OCI-M2 (cell line): ENCODE measurements around the gene KDM8.
"Not testable (repeated sequence)": the region's sequence is repeated elsewhere in the genome, so short reads cannot be mapped to it uniquely, and the experiment has no call there.

Experiments used
- DNase-seq: peaks from one replicate; lab custom pipeline; 2025; ENCODE audit not compliant: unreplicated experiment; lab: John Stamatoyannopoulos, UW

The KDM8 gene

DNA sequence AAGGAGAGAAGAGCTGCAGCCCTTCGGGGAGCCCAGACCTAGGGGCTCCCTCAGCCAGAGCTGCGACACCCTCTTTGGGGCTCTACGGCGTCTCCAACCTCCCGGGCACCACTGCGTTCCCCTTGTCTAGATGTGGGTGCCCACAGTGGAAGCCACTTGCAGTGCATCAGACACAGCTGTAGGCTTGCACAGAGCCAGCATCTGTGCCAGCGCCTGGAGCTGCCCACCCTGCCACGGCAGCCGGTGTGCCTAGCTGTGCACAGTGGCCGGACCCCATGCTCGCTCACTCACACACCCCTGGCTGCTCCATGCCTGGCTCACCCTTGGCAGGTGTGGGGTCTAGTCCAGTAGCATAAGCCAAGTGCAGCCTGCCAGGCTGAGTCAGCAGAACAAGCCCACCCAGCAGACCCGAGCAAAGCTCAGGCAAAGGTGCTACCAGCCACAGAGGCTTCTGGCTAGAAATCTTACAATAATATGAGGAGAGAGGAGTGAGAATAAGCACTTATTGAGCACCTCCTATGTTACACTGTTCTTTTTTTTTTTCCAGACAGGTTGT lies 12.9 kb upstream of the KDM8 start:
- DNase-seq = no peak

DNA sequence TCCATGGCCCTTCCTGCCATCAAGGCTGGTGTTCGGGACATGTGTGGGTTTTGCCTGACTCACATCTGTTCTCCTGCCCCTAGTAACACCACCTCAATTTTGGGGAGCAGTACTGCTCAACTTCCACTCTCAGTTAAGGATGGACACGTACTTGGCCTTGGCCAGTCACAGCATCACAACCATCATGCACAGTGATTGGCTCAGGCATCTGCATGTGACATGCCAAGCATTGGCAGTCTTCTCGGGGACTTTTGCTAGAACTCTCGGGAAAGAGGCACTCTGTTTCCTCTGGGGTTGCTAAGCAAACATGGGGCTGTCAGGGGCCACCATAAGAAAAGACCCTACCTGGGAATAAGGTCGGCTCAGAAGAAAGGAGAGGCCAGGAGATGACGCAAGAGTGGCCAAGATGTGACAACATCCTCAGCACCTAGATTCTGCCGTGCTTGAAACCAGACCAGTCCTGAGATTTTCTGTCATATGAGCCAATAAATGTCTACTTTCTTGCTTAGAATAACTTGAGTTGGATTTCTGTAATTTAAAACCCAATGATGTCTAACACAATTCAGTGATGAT lies 11.9 kb upstream of the KDM8 start:
- DNase-seq = no peak

DNA sequence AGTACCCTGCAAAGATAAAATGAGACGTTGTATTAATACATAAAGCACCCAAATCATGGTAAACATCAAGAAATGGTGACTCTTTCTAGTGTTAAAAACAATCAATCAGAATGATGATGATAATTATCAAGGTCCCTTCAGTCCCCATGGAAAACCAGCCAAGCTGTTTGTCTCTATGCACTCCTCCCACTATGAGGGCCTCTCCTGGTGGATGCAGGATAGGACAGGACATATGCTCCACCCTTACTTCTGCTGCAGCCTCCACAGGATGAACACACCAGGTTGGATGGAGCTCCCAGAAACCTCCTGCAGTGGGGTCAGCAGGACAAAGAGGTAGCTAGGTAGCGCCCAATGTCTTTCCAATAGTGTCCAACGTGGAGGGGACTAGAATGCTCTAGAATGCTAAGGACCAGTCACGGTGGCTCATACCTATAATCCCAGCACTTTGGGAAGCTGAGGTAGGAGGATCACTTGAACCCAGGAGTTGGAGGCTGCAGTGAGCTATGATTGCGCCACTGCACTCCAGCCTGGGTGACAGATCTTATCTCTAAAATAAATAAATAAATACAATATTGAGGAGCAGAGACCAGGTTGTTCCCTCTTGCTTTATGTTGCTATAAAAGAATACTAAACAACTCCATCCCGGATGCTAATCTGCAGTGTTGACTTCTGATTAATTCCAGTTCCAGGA lies 9.9 kb upstream of the KDM8 start:
- no peak for DNase-seq

DNA sequence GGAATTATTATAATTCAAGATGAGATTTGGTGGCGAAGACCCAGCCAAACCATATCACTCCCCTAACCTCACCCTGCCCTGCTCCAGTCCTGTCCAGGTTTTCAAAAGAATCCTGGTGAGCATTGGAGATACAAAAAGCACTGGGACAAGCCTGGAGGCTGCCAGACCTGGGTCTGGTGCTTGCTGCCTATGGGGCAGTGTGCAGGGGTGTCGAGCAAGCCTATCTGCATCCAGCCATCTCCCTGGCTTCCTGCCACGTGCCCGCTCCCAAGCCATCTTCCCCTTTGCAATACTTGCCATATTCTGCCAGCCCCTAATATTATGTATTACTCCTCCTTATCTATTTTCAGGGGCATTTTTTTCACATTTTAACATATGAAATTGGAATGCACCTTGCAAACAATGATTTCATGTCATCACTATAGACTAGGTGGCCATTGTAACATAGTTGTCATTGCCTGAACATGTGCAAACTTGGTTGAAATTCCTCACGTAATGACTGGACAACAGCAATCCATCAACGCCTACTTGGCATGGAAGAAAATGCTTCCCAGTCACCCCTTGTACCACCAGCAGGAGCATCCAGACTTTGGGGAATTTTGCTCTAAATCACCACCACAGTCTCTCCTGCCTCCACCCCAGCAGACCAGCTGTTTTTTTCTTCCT lies 8.1 kb upstream of the KDM8 start:
- no peak for DNase-seq

DNA sequence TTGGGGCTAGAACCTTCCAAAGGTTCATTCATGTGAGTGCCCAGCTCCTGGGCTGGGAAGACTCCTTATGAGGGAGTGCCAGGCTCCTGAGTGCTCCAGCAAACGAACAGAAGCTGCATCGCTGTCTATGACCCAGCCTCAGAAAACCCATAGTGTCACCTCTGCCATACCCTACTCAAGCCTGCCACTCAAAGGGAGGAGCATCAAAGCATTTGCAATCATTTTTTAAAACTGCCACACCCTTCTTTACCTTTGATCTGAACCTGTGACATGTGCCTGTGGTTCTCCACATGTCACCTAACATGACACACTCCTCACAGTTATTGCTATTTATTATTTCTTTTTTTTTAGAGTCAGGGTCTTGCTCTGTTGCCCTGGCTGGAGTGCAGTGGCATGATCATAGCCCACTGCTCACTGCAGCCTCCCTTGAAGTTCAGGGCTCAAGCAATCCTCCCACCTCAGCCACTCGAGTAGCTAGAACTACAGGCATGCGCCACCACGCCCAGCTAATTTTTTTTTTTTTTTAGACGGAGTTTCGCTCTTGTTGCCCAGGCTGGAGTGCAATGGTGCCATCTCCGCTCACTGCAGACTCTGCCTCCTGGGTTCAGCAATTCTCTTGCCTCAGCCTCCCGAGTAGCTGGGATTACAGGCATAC lies 7.3 kb upstream of the KDM8 start:
- no peak for DNase-seq

DNA sequence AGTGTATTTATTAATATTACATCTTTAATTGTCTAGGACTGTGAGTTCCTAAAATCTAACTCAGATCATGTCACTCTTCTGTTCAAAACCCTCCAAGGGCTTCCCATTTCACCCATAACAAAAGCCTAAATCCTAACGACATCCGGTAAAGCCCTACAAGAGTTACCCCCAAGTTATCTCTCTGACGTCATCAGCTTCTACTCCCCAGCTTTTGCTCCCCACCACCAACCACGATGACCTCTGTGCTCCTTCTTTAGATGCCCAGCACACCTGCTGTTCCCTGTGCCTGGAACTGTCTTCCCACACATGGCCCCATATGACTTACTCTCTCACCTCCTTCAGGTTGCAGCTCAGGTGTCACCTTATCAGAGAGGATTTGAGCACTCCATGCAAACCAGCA lies 6.3 kb upstream of the KDM8 start:
- no peak for DNase-seq

DNA sequence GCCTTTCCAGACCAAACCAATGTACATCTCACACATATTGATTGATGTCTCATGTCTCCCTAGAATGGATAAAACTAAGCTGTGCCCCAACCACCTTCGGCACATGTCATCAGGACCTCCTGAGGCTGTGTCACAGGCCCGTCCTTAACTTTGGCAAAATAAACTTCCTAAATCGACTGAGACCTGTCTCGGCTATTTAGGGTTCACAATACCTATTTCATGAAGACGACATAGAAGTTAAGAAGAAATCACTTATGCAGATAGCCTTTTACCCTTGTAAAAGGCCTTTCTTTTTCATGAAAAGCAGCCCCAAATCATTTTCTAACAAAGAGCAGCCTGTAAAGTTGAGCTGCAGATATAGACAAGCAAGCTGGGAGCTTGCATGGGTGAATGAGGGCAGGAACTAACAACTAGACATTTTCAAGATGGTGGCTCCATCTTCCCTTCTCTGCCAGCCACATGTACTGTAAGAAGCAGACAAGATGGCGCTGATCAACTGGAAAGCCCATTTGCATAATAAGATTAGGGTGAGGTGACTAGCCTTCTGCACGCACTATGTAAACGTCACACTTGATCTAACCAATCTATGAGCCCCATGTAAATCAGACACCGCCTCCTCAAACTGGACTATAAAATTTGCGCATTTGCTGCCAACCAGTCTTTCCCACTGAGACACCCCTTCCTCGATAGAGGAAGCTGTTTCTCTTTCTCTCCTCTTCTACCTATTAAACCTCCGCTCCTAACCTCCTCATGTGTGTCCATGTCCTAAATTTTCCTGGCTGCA lies 4.7 kb upstream of the KDM8 start:
- DNase-seq = no peak

DNA sequence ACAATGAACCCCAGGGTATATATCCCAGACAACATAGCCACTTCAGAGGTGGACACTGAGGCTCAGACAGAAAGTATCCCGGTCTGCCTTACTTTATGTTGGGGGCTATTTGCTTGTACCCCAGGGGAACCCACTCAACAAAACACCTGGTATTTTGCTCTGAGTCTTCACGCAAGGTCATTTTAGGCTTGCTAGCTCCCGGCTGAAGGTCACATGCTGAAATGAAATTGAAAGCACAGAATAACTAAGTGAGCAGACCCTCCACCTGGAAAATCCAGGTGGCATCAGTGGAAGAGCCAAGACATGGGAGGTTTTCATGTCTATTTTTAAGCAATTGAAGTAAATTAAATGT lies 4.1 kb upstream of the KDM8 start:
- no peak for DNase-seq

DNA sequence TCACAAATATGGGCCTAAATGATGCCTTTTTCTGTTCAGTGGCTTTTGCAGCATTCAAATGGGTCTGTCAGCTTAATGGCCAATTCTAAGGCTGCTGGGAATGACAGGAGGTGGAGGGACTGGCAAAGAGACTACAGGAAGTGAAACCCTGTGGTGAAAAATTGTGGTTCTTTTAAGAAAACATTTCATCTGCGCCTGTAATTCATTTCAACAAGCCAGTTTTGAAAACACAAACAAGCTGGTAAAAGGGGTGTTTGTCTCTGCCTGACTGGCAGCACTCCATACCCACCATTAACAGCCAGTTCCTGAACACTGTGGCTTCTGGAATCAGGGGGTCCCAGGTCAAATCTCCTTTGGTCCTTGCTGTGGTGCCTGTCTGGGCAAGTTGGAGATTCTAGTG lies 3.6 kb upstream of the KDM8 start:
- no peak for DNase-seq

DNA sequence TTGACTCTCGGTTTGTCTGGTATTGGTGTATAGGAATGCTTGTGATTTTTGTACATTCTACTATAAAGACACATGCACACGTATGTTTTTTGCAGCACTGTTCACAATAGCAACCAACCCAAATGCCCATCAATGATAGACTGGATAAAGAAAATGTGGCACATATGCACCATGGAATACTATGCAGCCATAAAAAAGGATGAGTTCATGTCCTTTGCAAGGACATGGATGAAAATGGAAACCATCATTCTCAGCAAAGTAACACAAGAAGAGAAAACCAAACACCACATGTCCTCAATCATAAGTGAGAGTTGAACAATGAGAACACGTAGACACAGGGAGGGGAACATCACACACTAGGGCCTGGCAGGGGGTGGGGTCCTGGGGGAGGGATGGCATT lies 2.4 kb upstream of the KDM8 start:
- DNase-seq = not testable (repeated sequence)

DNA sequence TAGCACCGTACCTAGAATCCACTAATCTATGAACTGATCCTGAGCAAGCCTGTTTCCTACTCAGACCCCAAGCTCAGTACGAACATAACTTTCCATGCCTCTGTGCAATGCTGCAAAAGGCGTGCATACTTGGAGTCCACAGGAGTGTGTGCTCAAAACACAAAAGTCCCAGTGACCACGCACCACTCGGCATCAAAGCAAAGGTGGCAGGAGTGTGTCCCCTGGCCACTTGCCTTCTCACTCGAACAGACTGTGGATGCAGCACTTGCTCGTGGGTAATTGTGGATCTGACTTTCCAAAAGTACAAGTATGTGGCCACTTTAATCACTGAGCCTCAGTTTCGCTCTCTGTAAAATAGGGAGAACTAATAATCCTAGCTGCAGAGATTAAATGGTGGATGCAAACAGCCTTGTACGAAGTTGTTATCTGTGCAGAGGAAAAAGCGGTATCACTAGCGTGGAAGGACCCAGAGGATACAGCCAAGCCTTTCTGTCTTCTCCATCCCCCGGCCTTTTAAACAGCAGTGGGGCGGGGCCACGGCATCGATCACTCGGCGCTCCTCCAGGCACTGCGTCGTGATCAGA lies 311 bp upstream of the KDM8 start:
- DNase-seq = no peak

DNA sequence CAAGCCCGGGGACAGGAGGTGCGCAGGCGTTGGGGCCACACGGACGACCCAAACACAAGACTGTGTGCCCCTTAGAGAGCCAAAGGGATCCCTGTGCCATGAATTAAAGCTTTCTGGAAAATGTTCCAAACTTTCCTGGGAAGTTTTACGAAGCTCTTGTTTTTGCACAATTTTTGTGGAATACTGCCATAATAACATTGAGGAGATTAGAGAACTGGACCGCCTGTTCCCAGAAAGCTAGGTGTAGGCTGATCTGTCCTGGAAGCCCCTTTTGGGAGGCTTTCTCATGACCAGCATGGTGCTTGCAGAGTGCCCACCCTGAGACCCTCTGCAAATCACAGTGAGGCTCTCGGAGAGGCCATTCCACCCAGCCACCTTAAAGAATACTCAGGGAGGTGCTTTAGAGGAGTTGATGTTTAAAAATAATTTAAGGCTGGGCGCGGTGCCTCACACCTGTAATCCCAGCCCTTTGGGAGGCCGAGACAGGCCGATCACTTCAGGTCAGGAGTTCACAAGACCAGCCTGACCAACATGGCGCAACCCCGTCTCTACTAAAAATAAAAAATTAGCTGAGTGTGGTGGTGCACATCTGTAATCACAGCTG lies 1.1 kb downstream of the KDM8 start:
- DNase-seq = no peak

DNA sequence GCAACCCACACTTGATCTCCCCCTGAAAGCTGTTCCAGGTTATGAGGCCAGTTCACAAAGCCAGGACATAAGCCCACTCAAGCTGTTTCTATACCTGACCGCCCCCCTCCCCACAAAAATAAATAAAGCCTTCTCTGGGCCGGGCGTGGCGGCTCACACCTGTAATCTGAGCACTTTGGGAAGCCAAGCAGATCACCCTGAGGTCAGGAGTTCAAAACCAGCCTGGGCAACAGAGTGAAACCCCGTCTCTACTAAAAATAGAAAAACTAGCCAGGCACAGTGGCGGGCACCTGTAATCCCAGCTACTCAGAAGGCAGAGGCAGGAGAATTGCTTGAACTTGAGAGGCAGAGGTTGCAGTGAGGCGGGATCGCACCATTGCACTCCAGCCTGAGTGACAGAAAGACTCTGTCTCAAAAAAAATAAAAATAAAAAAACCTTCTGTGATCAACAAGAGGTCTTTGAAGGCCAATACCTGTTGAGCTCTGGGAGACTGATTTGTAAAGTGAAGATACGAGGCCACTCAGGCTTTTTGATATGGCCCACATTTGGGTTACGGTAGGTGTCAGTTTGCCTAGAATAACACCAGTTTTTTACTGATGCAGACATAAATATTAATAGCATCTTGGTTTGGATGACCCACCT lies 2.2 kb downstream of the KDM8 start:
- no peak for DNase-seq

DNA sequence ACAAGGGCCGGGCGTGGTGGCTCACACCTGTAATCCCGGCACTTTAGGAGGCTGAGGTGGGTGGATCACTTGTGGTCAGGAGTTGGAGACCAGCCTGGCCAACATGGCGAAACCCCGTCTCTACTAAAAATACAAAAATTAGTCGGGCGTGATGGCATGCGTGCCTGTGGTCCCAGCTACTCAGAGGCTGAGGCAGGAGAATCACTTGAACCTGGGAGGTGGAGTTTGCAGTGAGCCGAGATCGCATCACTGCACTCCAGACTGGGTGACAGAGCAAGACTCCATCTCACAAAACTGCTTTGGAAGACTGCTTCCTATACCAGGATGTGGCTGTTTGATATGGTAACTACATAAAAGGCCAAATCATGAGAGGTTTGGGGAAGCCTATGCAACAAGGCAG lies 3.8 kb downstream of the KDM8 start:
- DNase-seq = not testable (repeated sequence)

DNA sequence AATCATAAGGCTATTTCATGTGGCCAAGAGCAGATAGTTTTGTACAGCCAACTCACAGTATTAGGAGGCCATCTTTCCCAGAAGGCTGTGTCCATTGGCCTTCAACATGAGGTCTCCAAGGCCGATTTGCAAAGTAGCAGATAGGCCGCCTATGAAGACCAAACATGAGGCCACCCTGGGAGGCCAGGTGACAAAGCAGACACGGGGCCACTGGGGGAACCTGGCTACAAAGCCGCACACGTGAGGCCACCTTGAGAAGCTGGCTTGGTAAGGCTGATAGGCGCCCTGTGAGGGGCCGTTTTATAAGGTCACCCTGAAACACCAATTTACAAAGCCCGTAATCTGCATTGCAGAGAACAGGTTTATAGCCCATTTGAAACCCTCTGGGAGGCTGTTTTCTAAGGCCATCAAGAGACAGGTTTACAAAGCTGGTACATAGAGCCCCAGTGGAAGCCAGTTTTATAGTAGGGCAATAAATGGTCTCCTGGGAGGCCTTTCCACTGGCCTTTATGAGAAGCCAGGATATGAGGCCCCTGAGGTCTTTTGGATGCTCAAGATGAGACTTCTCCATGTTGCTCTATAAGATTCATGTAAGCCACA lies 4.9 kb downstream of the KDM8 start:
- no peak for DNase-seq

DNA sequence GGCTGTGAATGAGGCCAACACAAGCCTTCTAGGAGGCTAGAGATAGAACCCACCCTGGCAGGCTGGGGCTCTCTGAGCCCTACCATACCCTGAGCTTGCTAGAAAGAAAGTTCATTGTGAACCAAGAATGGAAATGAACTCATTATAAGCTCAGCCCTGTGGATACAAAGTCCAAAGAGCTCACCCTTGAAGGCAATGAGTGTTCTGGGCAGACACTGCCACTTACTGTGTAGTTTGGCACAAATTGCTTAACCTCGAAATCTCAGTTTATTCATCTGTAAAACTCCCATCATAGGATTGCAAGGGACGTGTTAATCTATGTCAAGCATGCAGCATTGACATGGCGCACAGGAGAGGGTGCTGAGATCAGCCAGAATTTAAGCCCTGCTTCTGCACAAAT lies 5.5 kb downstream of the KDM8 start:
- no peak for DNase-seq

DNA sequence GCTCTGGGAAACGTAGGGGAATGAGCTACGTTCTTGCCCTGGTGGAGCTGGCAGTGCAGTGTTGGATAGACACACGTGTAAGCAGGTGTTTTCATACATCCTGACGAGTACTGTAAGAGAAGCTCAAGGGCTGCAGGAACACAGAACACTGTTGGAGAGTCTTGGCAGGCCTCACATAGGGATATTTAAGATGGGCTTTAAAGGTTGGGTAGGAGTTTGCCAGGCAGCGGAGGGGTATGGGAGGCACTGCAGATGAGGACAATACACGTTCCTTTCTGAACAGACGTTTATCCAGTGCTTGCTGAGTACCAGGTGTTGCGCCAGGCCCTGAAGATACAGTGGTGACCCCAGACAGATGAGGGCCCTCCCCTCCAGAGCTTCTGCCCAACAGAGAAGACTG lies 6.3 kb downstream of the KDM8 start:
- DNase-seq = no peak

DNA sequence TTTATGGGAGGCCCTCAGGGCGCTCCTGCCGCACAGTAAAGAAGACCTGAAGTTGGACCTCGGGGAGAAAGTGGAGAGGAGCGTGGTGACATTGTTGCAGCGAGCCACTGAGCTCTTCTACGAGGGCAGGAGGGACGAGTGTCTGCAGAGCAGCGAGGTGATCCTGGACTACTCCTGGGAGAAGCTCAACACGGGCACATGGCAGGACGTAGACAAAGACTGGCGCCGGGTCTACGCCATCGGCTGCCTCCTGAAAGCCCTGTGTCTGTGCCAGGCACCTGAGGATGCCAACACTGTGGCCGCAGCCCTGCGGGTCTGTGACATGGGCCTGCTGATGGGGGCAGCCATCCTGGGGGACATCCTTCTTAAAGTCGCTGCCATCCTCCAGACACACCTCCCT lies 6.8 kb downstream of the KDM8 start:
- DNase-seq = no peak

DNA sequence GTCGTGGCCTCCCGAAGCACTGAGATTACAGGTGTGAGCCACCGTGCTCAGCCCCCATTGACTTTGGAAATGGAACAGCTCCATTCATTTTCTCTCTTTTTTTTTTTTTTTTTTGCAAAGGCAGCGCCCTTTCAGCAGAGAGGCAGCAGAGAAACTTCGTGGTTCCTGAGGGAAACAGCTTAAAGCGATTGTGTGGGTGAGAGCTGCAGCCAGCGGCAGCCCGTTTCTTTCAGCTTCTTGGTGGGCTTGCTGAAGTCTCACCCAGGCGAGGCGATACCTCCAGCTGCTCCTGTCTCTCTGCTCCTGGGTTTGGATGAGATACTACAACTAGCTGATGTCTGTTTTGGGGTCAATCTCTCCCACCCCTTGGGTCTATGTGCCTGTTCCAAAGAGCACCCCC lies 7.7 kb downstream of the KDM8 start:
- no peak for DNase-seq
